SU-DHL-6 (cell line): Measurements from ENCODE around the gene BASP1.

Source experiments
- CTCF ChIP-seq: fragments of 200-600 bp; sonication (generic); IDR thresholded peaks from one replicate; pipeline ENCODE4 v1.5.1; 2017; ENCODE audit warnings: antibody characterized with exemption, mild to moderate bottlenecking, low read length, moderate library complexity; ENCODE audit not compliant: insufficient read depth, poor library complexity, severe bottlenecking
- EZH2phosphoT487 ChIP-seq: fragments of 200-600 bp; sonication (generic), shearing (Covaris generic); conservative IDR thresholded peaks from 2 replicates; pipeline ENCODE4 v1.6.1; 2018; ENCODE audit warnings: mild to moderate bottlenecking, antibody characterized with exemption, low read length, moderate library complexity, mixed read lengths

DNA sequence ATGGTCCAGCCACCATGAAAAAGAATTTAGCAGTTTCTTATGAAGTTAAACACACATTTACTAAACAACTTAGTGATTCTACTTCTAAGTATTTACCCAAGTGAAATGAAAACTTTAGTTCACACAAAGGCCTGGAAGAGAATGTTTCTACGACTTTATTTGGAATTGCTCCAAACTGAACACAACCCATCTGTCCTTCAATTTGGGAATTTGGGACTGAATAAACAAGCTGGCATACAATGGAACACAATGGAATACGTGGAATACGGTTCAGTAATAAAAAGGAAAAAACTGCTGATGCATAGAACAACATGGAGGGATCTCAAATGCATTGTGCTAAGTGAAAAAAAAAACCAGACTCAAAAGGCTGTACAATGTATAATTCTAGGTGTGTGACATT lies 44.6 kb upstream of the BASP1 start:
- no peak for TF ChIP-seq CTCF
- no peak for TF ChIP-seq EZH2phosphoT487
